Activated CD4-positive, alpha-beta T cell treated with anti-CD3 and anti-CD28 coated beads for 36 hours (primary cell): ENCODE data around the gene TMEM45A. TPM values are rescaled to one million over a fixed set of nuclear protein-coding genes. Genes with fewer than 3 reads are reported as not detected.
A peak's percentile ranks its signal among the peaks of the same experiment; 100 is the strongest.
"Not testable (repeated sequence)": the region's sequence is repeated elsewhere in the genome, so short reads cannot be mapped to it uniquely, and the experiment has no call there.

Experiments used
- ATAC-seq: fragments of 200-7000 bp; cut with Tn5 transposase; one replicate; pipeline ENCODE4 v1.10.0; 2021; ENCODE audit warnings: mild to moderate bottlenecking, moderate library complexity
- CTCF ChIA-PET: fragments of 350-600 bp; sonication (Branson Sonifier 250); formaldehyde crosslinking; loops from one replicate; lab custom pipeline; 2021; ENCODE audit warnings: antibody characterized with exemption; lab: Charles Lee
- POLR2A ChIA-PET: fragments of 350-600 bp; sonication (Branson Sonifier 250); formaldehyde crosslinking; loops from one replicate; lab custom pipeline; 2021; ENCODE audit warnings: antibody characterized with exemption, inconsistent platforms; lab: Charles Lee
- DNase-seq: peaks from one replicate; pipeline ENCODE4 v3.0.0-alpha.2; 2020
- H3K27ac Mint-ChIP-seq: one replicate; pipeline ENCODE4 v1.8.0; 2021; ENCODE audit warnings: mixed read lengths
- H3K27me3 Mint-ChIP-seq: one replicate; pipeline ENCODE4 v1.8.0; 2021; ENCODE audit warnings: mixed read lengths
- H3K36me3 Mint-ChIP-seq: one replicate; pipeline ENCODE4 v1.8.0; 2021; ENCODE audit warnings: low read depth, mixed read lengths
- H3K4me1 Mint-ChIP-seq: one replicate; pipeline ENCODE4 v1.8.0; 2021; ENCODE audit warnings: mixed read lengths
- H3K4me3 Mint-ChIP-seq: one replicate; pipeline ENCODE4 v1.8.0; 2021; ENCODE audit warnings: mild to moderate bottlenecking, moderate library complexity, mixed read lengths
- H3K9me3 Mint-ChIP-seq: one replicate; pipeline ENCODE4 v1.8.0; 2021; ENCODE audit warnings: low read depth, mixed read lengths
- intact Hi-C, 2 experiments: fragments of 100-400 bp; cut with DNase I in 1 of 2; cut with micrococcal nuclease in 1 of 2; formaldehyde crosslinking; loops; one replicate each; pipeline versions ENCODE4 v1.14.2 to v1.15.1; 2022 to 2024; cut with DNase I, micrococcal nuclease
- total RNA-seq, 2 experiments: library from RNA; stranded (reverse); gene quantifications; one replicate each; pipeline ENCODE4 v1.2.3, GENCODE V29; 2021

TMEM45A gene
- total RNA-seq, 2 experiments from 2014 or later, result 2.2 to 3.1 TPM

- POLR2A ChIA-PET, result interaction anchor here (0.6 kb wide), 2 partner anchors 69 to 157 kb away, joined by 3 read pairs; no protein-coding TSS in a partner anchor
- peaks cover 2% of the 10 kb centered on the region for H3K27me3 Mint-ChIP-seq
- no peak overlapping the region for H3K27ac Mint-ChIP-seq
- intact Hi-C loops, result loop anchor here (1.0 to 5.0 kb wide), 5 partner anchors 127 to 919 kb away; no protein-coding TSS in a partner anchor
- H3K9me3 Mint-ChIP-seq, result peaks cover 3% of the 10 kb centered on the region
- no peak overlapping the region for H3K4me3 Mint-ChIP-seq
- H3K36me3 Mint-ChIP-seq, result no peaks in the 10 kb centered on the region
- ATAC-seq, result peak; percentile 94
- DNase-seq, result peak; percentile 22
- CTCF ChIA-PET, result interaction anchor here (0.5 to 5.0 kb wide), 26 partner anchors 12 to 845 kb away, joined by 3 to 73 read pairs (median 3); partner anchors contain the start of gene TMEM45A
- H3K4me1 Mint-ChIP-seq, result no peaks in the 10 kb centered on the region
These were observed 29.4 kb upstream of the TMEM45A start for GRCh38 chr3:100463002-100463401.

DNA sequence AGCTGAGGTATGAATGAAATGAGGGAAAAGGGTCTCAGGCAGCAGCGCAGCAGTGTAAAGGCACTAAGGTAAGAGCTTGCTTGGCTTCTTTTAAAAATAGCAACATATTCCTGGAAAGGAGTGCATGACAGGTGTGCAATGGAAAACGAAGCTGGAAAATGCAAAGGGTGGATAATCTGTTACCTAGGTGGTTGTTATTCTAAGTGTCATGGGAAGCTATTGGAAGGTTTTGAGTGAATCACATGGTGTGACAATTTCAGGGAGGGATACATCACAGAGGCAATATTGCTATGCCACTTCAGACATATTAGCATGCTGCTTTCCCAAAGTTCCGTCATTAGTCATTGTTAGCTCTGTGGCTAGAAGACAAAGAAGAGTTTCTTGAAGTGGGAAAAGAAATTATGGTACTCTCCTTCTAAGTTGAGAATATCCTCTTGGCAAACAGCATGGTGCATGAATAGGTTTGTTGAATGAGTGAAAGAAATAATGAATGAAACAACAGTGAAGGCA, 28.7 kb upstream of the TMEM45A start:
- Mint-ChIP-seq H3K36me3 (peaks cover 2% of the 10 kb centered on the region), H3K4me1 (no peaks in the 10 kb centered on the region), H3K27ac (no peak overlapping the region), H3K9me3 (peaks cover 7% of the 10 kb centered on the region), H3K4me3 (no peak overlapping the region), H3K27me3 (peaks cover 2% of the 10 kb centered on the region)
- ChIA-PET CTCF (interaction anchor here (0.6 to 5.0 kb wide), 12 partner anchors 15 to 282 kb away, joined by 3 to 73 read pairs (median 4); no protein-coding TSS in a partner anchor), POLR2A (interaction anchor here (0.6 kb wide), 3 partner anchors 69 to 574 kb away, joined by 3 read pairs; no protein-coding TSS in a partner anchor)
- ATAC-seq, result no peak
- DNase-seq, result no peak
- intact Hi-C loops, result loop anchor here (1.0 to 5.0 kb wide), 5 partner anchors 127 to 919 kb away; no protein-coding TSS in a partner anchor

DNA sequence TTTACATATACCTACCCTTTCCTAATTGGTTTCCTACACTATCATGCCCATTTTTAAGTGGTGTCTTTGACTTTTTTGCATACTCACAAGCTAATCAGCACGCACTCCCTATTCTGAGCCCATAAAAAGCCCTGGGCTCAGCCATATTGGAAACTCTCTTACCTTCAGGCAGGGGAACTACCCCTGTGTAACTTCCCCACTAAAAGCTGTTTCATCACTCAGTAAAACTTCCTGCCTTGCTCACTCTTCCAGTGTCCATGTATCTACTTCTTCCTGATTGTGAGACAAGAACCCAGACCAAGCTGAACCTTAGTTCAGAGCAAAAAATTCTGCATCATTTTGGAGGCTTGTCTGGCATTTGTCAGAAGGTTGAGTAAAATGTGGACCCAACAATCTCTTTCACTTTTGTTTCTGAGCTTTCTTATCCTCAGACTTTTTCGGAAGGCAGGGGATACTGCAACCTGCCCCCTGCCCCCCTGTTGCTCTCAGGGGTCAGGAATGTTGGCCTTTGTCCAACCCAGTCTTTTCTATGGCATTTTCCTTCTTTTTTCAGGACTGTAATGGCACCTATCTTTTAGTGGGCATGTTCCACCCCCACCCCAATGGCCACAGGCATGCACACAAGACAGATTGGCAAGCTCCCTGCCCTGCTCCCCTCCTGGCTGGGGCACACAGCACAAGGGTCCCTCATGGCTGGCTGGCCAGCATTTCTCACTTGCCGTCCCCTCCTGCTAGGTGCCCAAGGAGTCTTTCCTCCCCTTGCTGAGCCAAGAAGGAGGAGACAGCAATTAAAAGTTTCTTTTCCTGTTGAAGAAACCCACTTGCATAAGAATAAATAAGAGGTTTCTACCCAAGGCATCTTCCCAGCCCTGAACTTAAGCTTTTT, 26.3 kb upstream of the TMEM45A start:
- no peak overlapping the region for H3K27ac Mint-ChIP-seq
- H3K27me3 Mint-ChIP-seq, result peaks cover 2% of the 10 kb centered on the region
- peaks cover 14% of the 10 kb centered on the region for H3K9me3 Mint-ChIP-seq
- ATAC-seq (peak; percentile 52), DNase-seq (no peak)
- H3K4me1 Mint-ChIP-seq, result no peaks in the 10 kb centered on the region
- no peak overlapping the region for H3K4me3 Mint-ChIP-seq
- intact Hi-C loops, result no loop called here
- CTCF ChIA-PET, result interaction anchor here (0.6 to 1.3 kb wide), 5 partner anchors 16 to 245 kb away, joined by 3 to 4 read pairs (median 3); no protein-coding TSS in a partner anchor
- POLR2A ChIA-PET, result no interaction called here
- H3K36me3 Mint-ChIP-seq, result peaks cover 6% of the 10 kb centered on the region

DNA sequence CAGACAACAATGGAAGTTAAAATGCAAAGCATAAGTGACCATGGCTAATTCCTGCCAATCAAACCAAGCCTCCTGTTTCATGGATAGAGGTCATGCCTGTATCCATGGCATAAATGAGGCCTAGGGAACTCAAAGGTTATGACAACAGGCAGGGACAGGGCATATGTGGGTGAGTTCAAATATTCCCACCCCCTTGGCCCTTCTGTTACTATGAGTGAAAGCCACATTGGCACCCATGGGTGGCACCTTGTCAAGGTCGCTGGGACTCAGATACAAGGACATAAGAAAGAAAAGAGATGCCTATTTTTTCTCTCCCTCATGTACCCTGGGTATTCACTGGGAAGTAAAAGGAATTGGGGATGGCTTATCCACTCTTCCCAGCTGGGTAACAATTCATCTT, 25.3 kb upstream of the TMEM45A start:
- ATAC-seq, result no peak
- intact Hi-C loops, result no loop called here

GRCh38 chr3:100468676-100469075, 23.7 kb upstream of the TMEM45A start:
- intact Hi-C loops, result no loop called here

More for the DNA sequence above, 25.3 kb upstream of the TMEM45A start:
- DNase-seq, result no peak
- Mint-ChIP-seq H3K4me3 (no peak overlapping the region), H3K27ac (no peak overlapping the region), H3K4me1 (no peaks in the 10 kb centered on the region), H3K36me3 (peaks cover 6% of the 10 kb centered on the region), H3K27me3 (peaks cover 2% of the 10 kb centered on the region), H3K9me3 (peaks cover 14% of the 10 kb centered on the region)
- ChIA-PET POLR2A (no interaction called here), CTCF (interaction anchor here (1.3 to 1.5 kb wide), 2 partner anchors 122 to 124 kb away, joined by 3 to 4 read pairs; no protein-coding TSS in a partner anchor)

DNA sequence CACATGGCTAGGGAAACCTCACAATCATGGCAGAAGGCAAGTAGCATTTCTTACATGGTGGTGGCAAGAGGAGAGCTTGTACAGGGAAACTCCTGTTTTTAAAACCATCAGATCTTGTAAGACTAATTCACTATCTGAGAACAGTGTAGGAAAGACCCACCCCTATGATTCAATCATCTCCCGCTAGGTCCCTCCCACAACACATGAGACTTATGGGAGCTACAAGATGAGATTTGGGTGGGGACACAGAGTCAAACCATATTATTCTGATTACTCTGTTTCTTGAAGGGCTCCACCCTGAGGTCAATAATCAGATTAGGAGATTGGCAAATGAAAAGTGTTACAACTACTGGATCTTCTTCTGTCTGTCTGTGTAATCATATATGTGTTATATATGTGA, 21.5 kb upstream of the TMEM45A start:
- DNase-seq (no peak), ATAC-seq (no peak)
- Mint-ChIP-seq H3K27ac (no peak overlapping the region), H3K9me3 (peaks cover 14% of the 10 kb centered on the region), H3K36me3 (peaks cover 6% of the 10 kb centered on the region), H3K27me3 (no peaks in the 10 kb centered on the region), H3K4me3 (no peak overlapping the region), H3K4me1 (no peaks in the 10 kb centered on the region)
- CTCF ChIA-PET, result interaction anchor here (0.7 kb wide), 1 partner anchor 366 kb away, joined by 3 read pairs; no protein-coding TSS in a partner anchor
- intact Hi-C loops, result no loop called here
- POLR2A ChIA-PET, result interaction anchor here (0.6 kb wide), 1 partner anchor 87 kb away, joined by 7 read pairs; no protein-coding TSS in a partner anchor

More at GRCh38 chr3:100468676-100469075, 23.7 kb upstream of the TMEM45A start:
- Mint-ChIP-seq H3K4me3 (no peak overlapping the region), H3K27ac (no peak overlapping the region), H3K36me3 (peaks cover 6% of the 10 kb centered on the region), H3K9me3 (peaks cover 14% of the 10 kb centered on the region), H3K27me3 (peaks cover under 1% of the 10 kb centered on the region), H3K4me1 (no peaks in the 10 kb centered on the region)
- no peak for DNase-seq
- ChIA-PET POLR2A (no interaction called here), CTCF (interaction anchor here (0.7 to 1.5 kb wide), 3 partner anchors 63 to 123 kb away, joined by 3 to 4 read pairs (median 3); no protein-coding TSS in a partner anchor)
- ATAC-seq, result no peak

DNA sequence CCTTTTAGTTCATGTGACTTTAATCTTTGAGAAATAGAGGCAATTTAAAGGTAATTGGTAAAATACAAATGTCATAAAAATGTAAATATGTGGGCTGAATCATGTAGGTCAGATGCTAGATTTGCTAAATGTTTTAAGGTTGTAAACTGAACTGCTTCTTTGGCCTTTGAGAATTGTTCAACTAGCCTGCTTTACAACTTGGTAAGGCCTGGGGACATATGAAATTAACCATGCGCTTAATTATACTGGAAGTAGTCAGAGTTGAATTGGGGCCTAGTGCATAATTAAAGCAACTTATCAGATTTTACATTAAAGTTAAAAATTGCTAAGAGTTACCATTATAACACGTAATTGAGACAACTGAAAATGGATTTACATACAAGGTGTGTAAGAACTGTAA, 21.0 kb upstream of the TMEM45A start:
- H3K4me1 Mint-ChIP-seq, result no peaks in the 10 kb centered on the region
- peaks cover 3% of the 10 kb centered on the region for H3K27me3 Mint-ChIP-seq
- intact Hi-C loops, result no loop called here
- no peak for DNase-seq
- H3K4me3 Mint-ChIP-seq, result no peak overlapping the region
- CTCF ChIA-PET, result interaction anchor here (0.7 kb wide), 1 partner anchor 365 kb away, joined by 3 read pairs; no protein-coding TSS in a partner anchor
- H3K36me3 Mint-ChIP-seq, result peaks cover 6% of the 10 kb centered on the region
- no peak overlapping the region for H3K27ac Mint-ChIP-seq
- POLR2A ChIA-PET, result interaction anchor here (0.6 kb wide), 1 partner anchor 88 kb away, joined by 7 read pairs; no protein-coding TSS in a partner anchor
- H3K9me3 Mint-ChIP-seq, result peaks cover 14% of the 10 kb centered on the region
- no peak for ATAC-seq

DNA sequence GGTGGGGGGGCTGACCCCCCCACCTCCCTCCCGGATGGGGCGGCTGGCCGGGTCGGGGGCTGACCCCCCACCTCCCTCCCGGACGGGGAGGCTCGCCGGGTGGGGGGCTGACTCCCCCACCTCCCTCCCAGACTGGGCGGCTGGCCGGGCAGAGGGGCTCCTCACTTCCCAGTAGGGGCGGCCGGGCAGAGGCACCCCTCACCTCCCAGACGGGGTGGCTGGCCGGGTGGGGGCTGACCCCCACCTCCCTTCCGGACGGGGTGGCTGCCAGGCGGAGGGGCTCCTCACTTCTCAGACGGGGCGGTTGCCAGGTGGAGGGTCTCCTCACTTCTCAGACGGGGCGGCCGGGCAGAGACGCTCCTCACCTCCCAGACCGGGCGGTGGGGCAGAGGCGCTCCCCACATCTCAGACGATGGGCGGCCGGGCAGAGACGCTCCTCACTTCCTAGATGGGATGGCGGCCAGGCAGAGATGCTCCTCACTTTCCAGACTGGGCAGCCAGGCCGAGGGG, 14.5 kb upstream of the TMEM45A start:
- intact Hi-C loops, ATAC-seq, CTCF ChIA-PET, H3K9me3 Mint-ChIP-seq, DNase-seq, H3K36me3 Mint-ChIP-seq, H3K4me1 Mint-ChIP-seq, POLR2A ChIA-PET, H3K27ac Mint-ChIP-seq, H3K27me3 Mint-ChIP-seq, H3K4me3 Mint-ChIP-seq: not testable (repeated sequence)

DNA sequence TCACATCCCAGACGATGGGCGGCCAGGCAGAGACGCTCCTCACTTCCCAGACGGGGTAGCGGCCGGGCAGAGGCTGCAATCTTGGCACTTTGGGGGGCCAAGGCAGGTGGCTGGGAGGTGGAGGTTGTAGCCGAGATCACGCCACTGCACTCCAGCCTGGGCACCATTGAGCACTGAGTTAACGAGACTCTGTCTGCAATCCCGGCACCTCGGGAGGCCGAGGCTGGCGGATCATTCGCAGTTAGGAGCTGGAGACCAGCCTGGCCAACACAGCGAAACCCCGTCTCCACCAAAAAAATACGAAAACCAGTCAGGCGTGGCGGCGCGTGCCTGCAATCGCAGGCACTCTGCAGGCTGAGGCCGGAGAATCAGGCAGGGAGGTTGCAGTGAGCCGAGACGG, 13.9 kb upstream of the TMEM45A start:
- H3K9me3 Mint-ChIP-seq, ATAC-seq, DNase-seq, H3K27ac Mint-ChIP-seq, CTCF ChIA-PET, POLR2A ChIA-PET, H3K4me3 Mint-ChIP-seq, H3K36me3 Mint-ChIP-seq, intact Hi-C loops, H3K4me1 Mint-ChIP-seq: not testable (repeated sequence)
- H3K27me3 Mint-ChIP-seq, result peaks cover 10% of the 10 kb centered on the region

DNA sequence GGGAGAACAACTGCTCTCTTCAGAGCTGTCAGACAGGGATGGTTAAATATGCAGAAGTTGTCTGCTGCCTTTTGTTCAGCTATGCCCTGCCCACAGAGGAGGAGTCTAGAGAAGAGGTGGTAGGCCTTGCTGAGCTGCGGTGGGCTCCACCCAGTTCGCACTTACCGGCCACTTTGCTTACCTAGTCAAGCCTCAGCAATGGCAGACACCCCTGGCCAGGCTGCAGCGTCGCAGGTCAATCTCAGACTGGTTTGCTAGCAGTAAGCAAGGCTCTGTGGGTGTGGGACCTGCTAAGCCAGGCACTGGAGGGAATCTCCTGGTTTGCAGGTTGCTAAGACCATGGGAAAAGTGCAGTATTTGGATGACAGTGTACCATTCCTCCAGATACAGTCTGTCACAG, 12.3 kb upstream of the TMEM45A start:
- Mint-ChIP-seq H3K9me3 (no peaks in the 10 kb centered on the region), H3K4me3 (no peak overlapping the region), H3K27me3 (peaks cover 11% of the 10 kb centered on the region), H3K27ac (no peak overlapping the region), H3K4me1 (no peaks in the 10 kb centered on the region), H3K36me3 (no peaks in the 10 kb centered on the region)
- POLR2A ChIA-PET, result no interaction called here
- CTCF ChIA-PET, result no interaction called here
- ATAC-seq, result no peak
- no peak for DNase-seq
- intact Hi-C loops, result no loop called here

- CTCF ChIA-PET, result interaction anchor here (0.9 kb wide), 1 partner anchor 19 kb away, joined by 4 read pairs; no protein-coding TSS in a partner anchor
- POLR2A ChIA-PET, result no interaction called here
- Mint-ChIP-seq H3K36me3 (no peaks in the 10 kb centered on the region), H3K9me3 (no peaks in the 10 kb centered on the region), H3K27me3 (peaks cover 8% of the 10 kb centered on the region), H3K4me1 (no peaks in the 10 kb centered on the region), H3K27ac (no peak overlapping the region), H3K4me3 (no peak overlapping the region)
- no peak for DNase-seq
- intact Hi-C loops, result no loop called here
- ATAC-seq, result no peak
These were observed 10.2 kb upstream of the TMEM45A start for GRCh38 chr3:100482176-100482575.
